HL-60 (cell line): ENCODE measurements around the gene POC1A.
A peak's percentile ranks its signal among the peaks of the same experiment; 100 is the strongest.

Experiments used
- DNase-seq, 2 experiments: peaks; one replicate each; pipeline ENCODE4 v3.0.0-alpha.2; 2010 to 2020; ENCODE audit warnings: low read depth in 1 of 2, low spot score in 1 of 2
- H3K27ac ChIP-seq: fragments of 250-450 bp; sonication (Bioruptor Pico); replicated peaks from 2 replicates; pipeline ENCODE4 v1.5.1; 2020; ENCODE audit warnings: mild to moderate bottlenecking, moderate library complexity
- H3K27me3 ChIP-seq: fragments of 250-450 bp; sonication (Bioruptor Pico); 2 replicates; pipeline ENCODE4 v1.5.1; 2021; ENCODE audit warnings: mild to moderate bottlenecking, moderate library complexity; ENCODE audit not compliant: insufficient read depth, poor library complexity, severe bottlenecking
- H3K4me3 ChIP-seq: replicated peaks from 2 replicates; pipeline ENCODE4 v1.5.1; 2011; ENCODE audit warnings: mild to moderate bottlenecking, control low read depth, low read length; ENCODE audit not compliant: insufficient read depth
- GABPA ChIP-seq: IDR thresholded peaks from 2 replicates; pipeline ENCODE4 v1.6.1; 2012; ENCODE audit warnings: low read depth
- POLR2AphosphoS5 ChIP-seq: IDR thresholded peaks from 2 replicates; pipeline ENCODE4 v1.6.1; 2012; ENCODE audit warnings: low read depth
- REST ChIP-seq: IDR thresholded peaks from 2 replicates; pipeline ENCODE4 v1.6.1; 2012; ENCODE audit warnings: low read depth; ENCODE audit not compliant: insufficient replicate concordance
- SPI1 ChIP-seq: IDR thresholded peaks from 2 replicates; pipeline ENCODE4 v1.6.1; 2012; ENCODE audit warnings: low read depth, mild to moderate bottlenecking, borderline replicate concordance
- TF ChIP-seq, protein P1 (sequence below): IDR thresholded peaks from one replicate; pipeline ENCODE4 v1.5.1; 2011; ENCODE audit warnings: low read length, control low read depth, inconsistent platforms; ENCODE audit not compliant: insufficient read depth

Gene POC1A

GRCh38 chr3:52185311-52185710 is 31.1 kb upstream of the POC1A start:
- Histone ChIP-seq H3K27me3 (no peaks in the 10 kb centered on the region), H3K4me3 (peak overlapping the region; percentile 16), H3K27ac (peak overlapping the region; percentile 95)
- DNase-seq: no peak
- TF ChIP-seq REST (no peak), POLR2AphosphoS5 (no peak), GABPA (no peak)
- TF ChIP-seq, protein P1, sequence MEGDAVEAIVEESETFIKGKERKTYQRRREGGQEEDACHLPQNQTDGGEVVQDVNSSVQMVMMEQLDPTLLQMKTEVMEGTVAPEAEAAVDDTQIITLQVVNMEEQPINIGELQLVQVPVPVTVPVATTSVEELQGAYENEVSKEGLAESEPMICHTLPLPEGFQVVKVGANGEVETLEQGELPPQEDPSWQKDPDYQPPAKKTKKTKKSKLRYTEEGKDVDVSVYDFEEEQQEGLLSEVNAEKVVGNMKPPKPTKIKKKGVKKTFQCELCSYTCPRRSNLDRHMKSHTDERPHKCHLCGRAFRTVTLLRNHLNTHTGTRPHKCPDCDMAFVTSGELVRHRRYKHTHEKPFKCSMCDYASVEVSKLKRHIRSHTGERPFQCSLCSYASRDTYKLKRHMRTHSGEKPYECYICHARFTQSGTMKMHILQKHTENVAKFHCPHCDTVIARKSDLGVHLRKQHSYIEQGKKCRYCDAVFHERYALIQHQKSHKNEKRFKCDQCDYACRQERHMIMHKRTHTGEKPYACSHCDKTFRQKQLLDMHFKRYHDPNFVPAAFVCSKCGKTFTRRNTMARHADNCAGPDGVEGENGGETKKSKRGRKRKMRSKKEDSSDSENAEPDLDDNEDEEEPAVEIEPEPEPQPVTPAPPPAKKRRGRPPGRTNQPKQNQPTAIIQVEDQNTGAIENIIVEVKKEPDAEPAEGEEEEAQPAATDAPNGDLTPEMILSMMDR: no peak

DNA sequence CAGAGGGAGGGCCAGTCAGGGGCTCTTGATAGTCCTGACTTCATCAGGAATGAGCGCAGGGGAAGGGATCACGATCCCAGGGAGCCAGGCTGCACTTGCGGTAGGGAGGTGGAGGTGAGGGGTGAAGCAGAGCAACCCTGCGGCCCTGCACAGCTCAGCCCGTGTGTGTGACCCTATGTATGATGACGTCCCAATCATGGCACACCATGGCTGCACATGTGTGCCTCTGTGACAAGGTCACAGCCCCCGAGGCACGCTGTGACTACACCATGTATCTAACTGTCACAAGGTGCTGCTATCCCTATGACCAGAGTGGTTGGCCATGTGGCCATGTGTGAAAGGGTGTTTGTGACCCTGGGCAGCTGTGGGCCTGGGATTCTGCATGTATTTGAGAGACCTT is 30.5 kb upstream of the POC1A start:
- no peak for DNase-seq
- H3K27ac ChIP-seq: peak overlapping the region; percentile 95
- H3K27me3 ChIP-seq: no peaks in the 10 kb centered on the region
- TF ChIP-seq POLR2AphosphoS5: no peak
- TF ChIP-seq, protein P1: no peak
- no peak overlapping the region for H3K4me3 ChIP-seq

GRCh38 chr3:52183786-52184445 is 29.7 kb upstream of the POC1A start:
- H3K27ac ChIP-seq: peak overlapping the region; percentile 95
- H3K4me3 ChIP-seq: no peak overlapping the region

More at GRCh38 chr3:52183786-52184445, 29.7 kb upstream of the POC1A start:
- TF ChIP-seq SPI1 (no peak), GABPA (no peak), POLR2AphosphoS5 (no peak), REST (no peak)
- TF ChIP-seq, protein P1: no peak
- H3K27me3 ChIP-seq: no peaks in the 10 kb centered on the region
- no peak for DNase-seq
